AML-193 (cell line): Measurements from ENCODE around the gene IKZF3.
"Not testable (repeated sequence)": the region's sequence is repeated elsewhere in the genome, so short reads cannot be mapped to it uniquely, and the experiment has no call there.

Experiments used
- DNase-seq, 2 experiments: peaks; one replicate each; lab custom pipeline; 2025; lab: John Stamatoyannopoulos, UW

IKZF3 gene

DNA sequence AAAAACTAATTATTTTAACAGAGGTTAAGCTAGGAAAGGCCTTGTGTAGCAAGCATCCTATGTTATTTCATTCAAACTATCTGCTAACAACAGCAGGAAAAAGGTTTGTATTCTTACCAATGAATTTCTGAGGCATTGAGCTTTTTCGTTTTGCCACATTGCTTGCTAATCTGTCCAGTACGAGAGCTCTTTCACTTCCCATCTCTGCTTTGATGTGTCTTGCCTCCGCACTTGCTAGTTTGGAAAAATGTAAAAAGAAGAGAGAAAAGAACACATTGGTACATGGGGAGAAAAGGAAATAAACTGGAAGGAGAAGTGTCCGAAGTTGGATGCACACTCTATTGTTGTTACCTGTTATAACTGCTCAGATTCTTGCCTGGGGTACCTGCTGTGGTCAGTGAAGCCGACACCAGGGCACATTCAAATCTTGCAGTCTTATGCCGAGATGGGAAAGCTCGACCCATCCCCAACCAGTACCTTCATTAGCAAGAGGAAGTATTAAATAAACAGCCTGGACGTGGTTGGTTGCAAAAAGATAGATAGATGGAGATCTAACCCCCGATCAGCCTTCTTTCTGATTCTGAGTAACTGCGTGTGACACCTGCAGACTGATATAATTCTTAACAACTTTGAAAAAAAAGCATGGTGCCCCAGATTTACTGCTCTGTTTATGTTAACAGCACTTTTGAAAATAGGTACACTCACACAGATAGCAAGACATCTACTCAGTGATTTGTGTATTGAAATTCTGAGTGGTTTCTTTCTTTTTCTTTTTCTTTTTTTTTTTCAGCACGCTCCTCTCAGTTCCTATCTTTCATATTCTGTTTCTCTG is 86.4 kb downstream of the IKZF3 start:
- no peak for DNase-seq

DNA sequence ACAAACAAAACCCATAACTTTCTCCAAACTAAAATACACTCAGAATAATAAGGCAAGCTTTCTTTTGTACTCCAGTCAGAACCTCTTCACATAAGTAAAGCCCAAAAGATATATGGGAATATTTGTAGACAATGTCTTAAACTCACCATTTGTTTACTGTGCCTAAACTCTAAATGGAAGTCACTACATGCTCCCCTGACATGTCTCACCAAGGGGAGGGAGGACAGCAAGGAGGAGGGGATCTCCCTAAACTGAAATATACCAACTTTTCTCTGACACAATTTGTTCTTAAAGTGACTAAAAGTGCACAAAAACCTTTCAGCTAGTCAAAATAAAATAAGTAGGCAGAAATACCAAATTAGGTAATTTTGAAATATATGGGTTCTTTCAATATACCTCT is 87.9 kb downstream of the IKZF3 start:
- no peak for DNase-seq

DNA sequence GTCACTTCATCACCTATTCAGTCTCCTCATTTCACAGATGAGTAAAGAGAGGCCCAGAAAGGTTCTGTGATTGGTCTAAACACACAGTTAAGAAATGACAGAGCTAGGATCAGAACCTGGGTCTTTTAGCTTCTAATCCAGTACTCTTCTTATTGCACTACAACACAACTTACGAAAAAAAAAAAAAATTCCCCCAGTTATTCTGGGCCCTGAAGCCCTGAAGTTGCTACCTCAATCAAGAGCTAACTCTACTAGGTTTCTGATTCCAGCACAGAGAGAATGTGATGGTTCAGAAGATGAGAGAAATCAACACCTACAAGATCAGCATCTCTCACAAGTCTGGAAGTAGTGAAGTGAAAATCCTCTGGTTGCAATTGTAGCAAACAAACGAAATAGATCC is 89.1 kb downstream of the IKZF3 start:
- no peak for DNase-seq

DNA sequence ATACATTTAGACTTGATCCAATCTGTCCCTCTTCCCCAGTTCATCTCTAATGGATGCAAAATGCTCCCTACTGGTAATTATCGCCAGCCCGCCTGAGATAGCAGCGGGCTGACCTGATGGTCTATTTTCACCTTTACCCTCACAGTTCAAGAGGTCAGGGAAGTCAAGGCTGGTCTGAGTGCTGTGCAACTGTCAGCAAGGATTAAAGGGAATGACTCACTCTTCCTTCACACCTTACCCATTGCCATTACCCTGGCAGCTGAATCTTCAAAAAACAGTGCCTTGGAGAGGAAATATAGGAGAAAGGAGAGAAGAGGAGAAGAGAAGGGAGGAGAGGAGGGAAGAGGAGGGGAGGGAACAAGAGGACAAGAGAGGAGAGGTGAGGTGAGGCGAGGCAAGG is 90.1 kb downstream of the IKZF3 start:
- DNase-seq: no peak

DNA sequence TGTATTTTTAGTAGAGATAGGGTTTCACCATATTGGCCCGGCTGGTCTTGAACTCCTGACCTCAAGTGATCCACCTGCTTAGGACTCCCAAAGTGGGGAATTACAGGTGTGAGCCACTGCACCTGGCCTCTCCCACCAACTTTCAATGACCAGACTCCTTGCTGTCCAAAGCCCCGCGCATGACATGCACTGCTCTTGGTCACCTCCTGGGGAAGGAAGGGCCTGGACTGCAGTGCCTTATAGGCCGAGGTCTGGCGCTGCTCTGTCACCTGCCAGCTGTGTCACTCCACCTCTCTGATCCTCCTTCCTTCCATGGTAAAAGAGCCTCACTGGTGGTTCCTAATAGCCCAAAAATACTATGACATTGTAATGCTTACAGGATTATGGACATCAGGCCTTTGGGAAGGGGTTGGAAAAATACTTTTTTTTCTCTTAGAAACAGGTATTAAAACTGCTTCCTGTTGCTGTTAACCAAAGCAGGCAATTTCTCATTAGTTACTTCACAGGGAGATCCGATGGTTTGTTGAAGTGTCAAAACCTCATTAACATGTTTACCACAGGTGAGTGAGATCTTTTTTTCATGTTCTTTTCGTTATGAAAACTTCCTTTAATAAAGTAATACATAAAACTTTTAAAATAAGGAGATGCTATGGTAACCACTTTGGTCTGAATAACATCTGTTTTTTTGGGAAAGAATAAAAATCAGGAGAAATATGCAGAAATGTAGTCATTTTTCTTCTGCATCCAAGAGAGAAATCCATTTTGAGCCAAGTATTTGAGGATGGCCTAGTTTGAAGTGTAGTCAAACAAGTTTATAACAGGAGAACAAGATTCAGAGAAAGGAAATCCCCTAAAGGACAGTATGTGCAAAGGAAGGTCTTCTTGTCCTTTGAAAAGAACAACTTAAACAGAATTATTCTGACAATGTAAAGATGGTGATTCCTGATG is 90.9 kb downstream of the IKZF3 start:
- DNase-seq: no peak

DNA sequence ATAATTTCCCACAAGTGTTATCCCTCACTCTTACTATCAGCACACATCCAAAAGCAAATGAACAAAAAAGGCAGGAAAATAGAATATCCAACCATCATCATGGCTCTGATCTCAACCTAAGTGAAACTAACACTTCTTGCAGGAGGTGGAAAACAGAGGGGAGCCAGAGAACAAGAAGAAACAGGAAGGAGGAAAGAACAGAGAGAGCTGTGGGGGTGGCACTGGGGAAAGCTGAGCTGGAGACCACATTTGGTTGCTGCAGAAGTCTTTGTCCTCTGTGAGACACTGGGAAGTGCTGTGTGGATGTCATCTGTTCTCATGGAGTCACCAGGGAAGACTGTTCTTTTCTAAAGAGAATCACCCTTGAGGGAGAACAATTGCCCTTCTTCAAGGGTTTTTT is 91.7 kb downstream of the IKZF3 start:
- DNase-seq: no peak

DNA sequence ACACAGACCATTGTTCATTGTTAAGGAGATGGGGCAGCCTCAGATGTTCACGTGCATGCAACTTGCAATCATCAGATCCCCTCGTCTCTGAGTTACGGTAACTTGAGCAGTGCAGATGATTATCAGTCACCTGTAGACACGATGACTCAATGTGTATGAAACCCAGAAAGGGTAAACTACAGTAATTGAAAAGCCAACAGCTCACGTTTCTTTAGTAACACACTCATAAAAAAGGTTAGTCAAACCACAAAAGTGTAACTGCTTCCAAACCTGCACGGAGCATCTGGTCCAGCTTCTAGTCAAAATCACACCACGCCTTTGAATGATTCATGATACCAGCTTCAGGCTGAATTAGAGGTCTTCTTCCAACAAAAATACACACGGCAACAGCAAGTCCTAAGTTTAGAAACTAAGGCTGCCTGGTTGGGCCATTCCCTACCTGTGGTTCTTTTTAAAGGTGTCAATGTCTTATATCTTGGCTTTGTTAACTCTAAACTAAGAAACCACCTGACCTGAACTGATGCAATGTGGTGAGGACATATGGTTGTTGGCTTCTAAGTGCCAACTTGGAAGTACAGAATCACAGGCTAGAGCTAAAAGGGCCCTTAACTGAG is 94.0 kb downstream of the IKZF3 start:
- DNase-seq: no peak

DNA sequence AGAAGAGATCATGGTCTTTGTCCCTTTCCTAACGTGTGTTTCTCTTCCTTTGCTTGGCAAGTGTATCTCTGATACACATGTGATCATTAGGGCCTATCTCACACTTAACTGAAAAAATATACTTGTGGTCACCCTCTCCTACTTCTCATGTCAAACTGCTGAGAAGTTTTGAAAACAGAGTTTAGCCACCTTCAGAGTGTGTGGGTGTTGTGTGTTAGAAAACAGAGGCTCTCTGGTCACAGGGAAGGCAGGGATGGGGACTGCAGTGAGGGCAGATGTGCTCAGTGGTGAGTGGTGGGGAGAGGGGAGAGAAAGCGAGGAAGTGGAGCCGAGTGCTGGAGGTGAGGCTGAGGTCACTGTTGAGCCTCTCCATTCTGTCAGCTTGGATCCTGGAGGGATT is 97.0 kb downstream of the IKZF3 start:
- no peak for DNase-seq

DNA sequence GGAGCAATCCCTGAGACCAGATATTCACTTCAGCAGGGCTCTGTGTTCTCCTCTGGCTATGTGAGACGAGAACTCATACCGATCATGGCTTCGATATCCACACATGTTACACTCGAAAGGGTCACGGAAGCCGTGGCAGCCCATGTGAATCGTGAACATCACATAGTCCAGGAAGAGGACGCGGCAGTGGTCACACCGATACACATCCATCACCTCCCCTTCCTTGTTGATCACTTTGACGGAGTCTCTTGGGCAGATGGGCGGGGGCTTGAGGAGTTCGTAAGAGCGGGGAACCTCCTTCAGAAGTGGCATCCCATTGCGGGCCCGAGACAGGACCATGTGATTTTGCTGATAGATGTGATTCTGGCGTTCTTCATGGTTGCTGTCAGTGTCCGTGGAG is 98.3 kb downstream of the IKZF3 start:
- no peak for DNase-seq

DNA sequence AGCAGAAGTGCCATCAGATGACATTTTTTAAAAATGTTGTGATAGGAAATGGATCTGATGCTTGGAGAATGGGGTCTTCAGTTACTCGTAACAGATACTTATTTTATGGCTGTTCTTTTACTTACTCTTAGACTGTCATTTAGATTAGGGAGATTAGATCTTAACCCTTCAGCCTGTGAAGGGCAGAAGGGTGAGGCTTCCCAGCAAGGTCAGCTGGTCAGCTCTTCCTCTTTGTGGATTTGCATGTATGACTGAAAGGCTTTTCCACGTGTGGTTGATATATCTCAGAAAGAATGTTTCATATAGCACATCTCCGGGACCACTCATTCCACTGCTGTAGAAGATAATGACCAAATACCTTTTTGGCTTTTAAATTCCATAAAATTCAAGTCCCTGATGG is 98.9 kb downstream of the IKZF3 start:
- DNase-seq: no peak

DNA sequence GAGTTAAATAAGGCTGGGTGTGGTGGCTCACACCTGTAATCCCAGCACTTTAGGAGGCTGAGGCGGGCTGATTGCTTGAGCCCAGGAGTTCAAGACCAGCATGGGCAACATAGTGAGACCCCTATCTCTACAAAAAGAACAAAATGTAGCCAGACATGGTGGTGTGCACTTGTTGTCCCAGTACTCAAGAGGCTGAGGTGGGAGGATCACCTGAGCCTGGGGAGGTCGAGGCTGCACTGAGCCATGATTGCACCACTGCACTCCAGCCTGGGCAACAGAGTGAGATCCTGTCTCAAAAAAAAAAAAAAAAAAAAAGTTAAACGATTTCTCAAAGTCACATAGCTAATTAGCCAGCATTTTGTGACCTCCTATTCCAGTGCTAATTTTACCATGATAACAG is 99.9 kb downstream of the IKZF3 start:
- not testable (repeated sequence) for DNase-seq

DNA sequence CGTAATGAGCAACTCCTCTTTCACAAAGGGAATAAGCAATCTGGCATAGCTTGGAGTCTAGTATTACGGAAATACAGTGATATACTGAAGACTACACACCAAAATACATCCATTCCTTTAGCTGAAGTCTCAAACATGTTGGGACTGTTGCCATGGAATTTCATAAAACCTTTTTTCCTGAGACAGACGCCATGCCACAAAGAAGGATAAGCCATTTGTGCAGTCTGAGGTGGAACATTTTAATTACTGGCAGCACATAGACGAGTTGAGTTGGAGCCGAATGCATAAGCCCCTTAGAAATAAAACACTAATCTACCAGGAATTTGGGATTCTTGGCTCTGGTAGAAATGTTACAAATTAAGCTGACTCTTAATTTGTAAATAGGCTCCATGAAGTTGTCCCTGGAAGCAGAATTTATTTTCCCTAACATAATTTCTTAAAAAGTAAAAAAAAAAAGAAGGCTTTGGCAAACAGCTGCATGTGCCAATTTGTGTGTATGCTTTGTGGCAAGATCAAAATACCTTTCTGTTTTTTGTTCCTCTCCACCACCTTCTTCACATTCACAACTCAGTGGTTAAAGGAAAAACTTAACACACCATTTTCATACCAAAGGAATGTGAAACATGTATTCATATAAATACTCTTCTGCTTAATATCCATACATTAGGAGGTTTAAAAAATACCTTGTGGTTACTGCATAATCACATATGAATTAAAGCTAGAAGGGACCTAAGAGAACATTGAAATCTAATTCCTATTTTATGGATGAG is 100.9 kb downstream of the IKZF3 start:
- DNase-seq: no peak

DNA sequence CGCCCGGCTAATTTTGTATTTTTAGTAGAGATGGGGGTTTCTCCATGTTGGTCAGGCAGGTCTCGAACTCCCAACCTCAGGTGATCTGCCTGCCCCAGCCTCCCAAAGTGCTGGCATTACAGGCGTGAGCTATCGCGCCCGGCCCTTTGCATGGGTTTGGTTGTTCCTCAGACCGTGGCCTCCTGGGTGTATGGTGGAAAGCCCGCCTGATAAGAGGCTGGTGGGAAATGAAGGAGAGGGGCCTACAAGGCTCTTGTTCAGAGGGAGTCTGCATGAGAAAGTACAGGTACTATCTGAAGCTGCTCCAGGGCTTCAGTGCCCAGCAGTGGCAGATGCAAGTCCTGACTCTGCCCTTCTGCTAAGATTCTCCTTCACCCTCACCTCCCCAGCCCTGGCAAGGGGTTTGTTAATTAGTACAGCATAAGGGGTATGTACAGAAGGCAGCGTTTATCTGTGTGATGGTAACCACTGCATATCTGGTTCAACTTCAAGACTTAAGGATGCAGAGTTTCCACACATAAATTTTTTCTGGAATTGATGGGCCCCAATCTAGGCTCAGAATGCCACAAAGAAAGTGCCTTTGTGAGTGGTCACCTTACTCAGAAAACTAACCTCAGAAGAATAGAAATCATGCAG is 102.1 kb downstream of the IKZF3 start:
- DNase-seq: no peak

DNA sequence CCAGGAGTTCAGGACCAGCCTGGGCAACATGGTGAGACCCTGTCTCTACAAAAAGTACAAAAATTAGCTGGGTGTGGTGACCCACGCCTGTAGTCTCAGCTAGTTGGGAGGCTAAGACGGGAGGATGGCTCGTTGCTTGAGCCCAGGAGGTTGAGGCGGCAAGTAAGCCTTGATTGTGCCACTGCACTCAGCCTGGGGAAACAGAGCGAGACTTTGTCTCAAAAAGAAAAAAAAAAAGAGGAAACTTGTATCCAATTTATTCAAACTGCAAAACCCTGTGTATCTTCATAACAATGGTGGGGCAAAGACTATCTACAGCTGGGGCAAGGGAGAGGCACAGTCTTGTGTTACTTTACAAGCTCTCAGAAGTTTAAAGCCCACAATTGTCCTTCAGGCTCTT is 104.9 kb downstream of the IKZF3 start:
- DNase-seq: no peak

DNA sequence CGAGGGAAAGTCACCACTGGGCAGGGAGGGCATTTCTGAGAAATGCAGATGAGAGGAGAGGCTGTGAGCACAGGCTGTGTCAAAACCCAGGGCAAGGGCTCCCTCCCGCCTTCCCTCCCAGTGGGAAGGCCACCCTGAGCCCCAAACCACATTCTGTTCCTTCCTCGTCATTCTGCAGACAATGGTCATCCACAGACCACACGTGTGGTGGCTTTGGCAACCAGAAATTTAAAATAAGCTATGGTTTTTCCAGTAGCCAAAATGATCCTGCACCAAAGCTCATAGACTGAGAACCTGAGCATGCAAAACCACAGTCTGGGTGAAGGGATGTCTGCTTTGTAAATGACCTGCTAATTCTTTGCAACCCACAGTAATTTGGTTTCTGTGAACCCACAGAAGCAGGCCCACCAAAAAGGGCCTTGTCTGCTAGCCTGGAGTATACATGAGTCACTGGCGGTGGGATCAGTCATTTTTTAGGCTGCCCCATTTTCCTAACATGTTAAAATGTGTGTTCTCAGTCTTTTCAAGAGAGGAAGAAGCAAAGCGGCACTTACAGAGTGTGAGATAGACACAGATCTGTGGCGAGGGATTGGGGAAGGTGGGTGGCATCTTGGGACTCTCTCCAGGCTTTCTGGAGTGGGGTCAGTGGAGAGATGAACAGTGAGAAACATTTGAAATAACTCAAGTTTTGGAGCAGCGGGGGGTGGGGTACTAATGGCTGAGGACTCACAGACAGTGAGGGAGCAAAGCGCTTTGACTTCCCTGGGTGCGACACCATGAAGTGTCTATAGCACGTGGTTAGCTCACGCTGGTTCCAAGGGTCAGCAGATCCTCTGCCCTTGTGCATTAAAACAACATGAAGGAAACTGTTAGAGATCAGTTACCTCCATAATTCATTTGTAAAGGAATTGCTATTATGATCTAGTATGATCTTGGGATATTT is 105.9 kb downstream of the IKZF3 start:
- DNase-seq: peak; percentile 9 to 15

DNA sequence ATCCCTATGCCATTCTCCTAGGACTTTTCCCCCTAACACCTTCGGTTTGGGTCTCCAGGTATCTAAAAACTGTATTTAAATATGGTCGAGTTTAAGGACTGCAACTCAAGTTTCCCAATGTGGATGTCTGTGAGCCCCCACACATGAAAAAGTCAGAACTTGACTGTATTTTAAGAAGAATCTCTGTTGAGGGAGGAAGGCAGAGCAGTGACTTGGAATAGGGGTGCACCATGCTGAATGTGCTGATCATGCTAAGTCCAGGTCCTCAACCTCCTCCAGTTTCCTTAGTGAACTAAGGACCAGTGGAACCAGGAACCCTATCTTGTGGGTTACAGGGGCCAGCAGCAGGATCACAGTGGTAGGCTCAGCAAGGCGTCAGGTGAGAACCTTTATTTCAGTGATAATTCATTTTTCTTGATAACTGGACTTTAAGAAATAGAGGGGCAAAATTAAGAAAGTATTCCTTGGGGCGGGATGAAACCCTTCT is 106.9 kb downstream of the IKZF3 start:
- no peak for DNase-seq

DNA sequence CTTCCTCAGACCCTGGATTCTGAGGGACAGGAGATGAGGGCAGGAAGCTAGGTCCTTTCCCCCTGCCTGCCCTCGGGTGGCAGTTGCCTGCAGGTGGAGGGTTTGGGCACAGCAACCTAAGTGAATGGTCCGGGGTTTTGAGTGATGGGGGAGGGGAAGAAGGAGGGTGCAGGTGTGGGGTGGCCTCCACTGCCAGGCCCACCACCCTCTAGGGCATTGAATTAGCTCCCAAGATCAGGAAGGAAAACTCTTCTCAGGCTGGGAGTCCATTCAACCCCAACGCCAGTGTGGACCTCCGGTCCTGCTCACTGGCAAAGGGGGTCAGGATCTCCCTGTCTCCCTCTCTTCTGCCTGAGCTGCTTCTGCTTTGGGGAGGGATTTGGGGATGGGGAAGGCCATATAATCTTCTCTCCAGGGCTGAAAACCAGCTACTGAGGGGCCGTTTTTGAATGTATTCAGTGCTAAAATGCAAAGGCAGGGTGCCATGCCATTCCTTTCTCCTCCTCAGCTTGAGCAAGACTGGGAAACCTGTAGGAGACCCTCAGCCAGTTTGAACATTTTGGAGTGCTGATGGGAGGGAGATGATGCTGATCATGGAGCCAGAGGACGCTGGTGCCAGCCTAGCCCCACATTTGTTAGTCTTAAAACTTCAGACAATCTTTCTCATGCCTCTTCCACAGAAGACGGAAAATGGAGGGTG is 107.6 kb downstream of the IKZF3 start:
- DNase-seq: no peak

DNA sequence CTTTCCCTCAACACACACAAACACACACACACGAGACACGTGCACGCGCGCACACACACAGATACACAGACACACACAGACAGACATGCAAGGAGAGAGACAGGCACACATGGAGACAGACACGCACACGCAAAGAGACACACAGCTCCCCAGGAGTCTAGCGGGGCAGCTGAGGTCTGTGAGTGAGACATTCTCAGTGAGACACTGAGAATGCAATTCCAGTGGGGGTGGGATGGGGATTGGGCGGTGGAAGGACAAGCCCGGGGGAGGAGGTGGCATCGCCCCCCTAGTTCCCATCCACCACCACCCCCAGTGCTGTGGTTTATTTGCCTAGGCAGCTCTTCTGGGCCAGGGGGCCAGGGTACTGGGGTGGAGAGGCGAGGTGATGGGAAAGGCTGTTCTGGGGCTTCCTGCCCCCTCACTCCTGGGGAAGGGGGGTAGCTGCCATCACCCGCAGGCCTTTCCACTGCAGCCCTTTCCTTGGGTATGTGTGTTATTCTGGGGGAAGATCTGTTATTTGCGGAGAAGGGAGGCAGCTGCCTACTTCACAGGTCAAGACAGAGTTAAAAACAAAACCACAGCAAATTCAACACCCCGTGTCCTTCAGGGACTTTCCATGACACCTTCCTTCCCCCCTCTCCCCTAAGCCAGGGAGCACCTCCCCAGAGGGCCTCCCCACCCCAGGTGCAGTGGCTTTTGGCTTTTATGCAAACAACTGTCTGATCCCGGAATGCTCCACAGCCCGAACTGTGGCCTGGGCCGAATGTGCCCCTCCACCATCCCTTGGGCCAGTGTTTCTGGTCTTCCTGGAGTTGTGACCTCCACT is 108.3 kb downstream of the IKZF3 start:
- no peak for DNase-seq
